Hematopoietic multipotent progenitor cell treated with erythropoietin and hydrocortisone succinate and interleukin-3 and kit ligand, for 17 days (in vitro differentiated cells): ENCODE data around the gene HSPA6.
"Not testable (repeated sequence)": the region's sequence is repeated elsewhere in the genome, so short reads cannot be mapped to it uniquely, and the experiment has no call there.

ENCODE experiments used
- DNase-seq: peaks from one replicate; pipeline ENCODE4 v3.0.0-alpha.2; 2015; ENCODE audit warnings: low spot score

Gene HSPA6

DNA sequence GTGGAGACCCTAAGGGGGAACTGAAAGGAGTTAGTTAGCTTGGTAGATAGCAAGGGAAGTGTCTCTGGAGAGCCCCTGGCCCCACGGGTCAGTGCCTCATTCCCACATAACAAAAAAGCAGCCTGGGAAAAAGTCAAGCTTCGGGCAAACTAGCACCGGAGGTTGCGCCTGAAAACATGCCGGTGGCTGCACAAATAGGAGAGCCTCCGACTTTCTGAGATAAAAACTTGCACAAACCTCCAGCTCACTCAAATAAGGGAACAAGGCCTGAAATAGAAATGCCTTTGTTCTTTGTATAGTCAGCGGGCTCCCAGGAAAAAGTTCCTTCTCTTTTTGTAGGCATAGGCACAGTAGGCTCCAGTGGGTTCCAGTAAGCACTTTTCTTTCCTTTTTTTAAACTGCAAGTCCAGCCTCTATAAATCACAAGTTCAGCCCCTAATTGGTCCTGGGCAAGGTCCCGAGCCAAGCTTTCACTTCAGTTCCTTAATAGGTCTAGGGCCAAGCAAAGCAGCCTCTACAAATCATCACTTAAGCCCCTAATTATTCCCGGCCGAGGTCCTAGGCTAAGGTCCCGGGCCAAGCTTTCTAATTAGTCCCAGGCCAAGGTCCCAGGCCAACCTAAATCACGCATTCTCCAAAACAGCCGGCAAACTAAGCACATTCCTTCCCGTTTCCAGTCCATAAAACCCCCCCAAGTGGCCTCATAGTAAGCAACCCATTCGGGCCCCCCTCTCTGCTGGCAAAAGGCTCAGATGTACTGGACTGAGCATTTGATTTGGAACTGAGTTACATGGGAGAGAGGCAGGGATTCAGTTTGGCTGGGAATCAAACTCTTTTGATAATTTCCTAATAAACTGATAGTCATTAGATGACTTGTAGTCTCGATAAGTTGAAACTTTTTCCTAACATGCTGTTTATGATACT, 8.6 kb downstream of the HSPA6 start:
- not testable (repeated sequence) for DNase-seq

DNA sequence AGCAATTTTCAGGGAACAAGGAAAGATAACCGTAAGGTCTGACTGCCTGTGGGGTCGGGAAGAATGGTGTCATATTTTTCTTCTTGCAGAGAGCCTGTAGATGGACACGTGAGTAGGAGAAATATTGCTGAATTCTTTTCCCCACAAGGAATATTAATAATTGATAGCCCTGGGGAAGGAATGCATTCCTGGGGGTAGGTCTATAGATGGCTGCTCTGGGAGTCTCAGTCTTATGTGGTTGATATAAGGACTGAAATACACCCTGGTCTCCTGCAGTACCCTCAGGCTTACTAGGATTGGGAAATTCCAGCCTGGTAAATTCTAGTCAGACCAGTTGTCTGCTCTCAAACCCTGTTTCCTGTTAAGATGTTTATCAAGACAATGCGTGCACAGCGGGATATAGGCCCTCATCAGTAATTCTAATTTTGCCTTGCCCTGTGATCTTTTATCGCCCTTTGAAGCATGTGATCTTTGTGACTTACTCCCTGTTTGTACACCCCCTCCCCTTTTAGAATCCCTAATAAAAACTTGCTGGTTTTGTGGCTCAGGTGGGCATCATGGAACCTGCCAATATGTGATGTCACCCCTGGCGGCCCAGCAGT, 12.8 kb downstream of the HSPA6 start:
- not testable (repeated sequence) for DNase-seq

- not testable (repeated sequence) for DNase-seq
Observed at GRCh38 chr1:161538925-161539479, 14.7 kb downstream of the HSPA6 start.

DNA sequence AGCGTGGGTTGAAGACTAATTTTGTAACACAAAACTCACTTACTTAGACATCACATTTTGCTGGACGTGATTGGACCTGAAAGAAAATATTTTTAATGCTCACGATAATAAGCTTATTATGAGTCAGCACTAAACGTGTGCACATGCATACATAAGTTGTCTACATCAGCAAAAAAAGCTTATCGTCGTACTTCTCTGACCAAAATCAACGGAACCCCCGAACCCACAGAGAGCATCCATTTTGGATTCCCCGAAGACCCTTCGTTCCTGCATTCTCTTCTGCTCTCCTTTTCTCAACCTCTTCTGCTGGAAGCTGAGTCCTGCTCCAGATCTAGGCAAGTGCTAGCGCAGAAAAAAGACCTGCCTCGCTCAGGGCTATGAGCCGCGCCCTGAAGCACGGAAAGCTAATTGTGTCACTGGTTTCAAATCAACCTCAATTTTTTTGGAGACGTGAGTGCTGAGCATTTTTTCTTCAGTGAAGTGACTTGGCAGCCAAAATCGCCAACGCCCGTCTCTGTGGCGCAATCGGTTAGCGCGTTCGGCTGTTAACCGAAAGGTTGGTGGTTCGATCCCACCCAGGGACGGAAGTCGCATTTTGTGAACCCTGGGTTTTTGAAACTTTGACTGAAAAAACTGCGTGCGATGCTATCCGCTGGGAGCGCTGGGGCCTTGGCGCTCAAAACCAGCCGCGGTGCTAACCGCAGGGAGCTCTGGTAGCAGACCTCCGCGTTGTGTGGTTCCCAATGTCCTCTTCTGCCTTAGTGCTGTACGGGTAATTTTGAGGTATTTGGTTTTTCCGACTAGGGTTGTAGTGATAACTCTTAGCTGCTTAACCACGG, 15.6 kb downstream of the HSPA6 start:
- peak; percentile 91 for DNase-seq

DNA sequence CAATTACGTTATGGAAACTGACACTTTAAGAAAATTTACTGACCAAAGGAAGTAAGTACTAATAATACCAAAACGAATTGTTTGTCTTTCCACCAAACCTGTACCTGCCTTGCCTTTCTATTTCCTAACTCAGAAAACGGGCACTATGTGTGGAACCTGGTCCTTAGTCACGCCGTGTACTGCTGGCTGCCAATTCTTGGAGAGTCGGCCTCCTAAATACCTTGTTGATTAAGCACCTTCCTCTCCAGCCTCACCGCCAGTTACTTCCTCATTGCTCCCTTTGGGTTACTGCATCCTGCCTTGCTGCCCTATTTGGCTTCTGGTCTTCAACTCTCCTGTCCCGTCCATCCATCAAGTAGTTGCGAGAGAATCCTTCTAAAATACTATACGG, 16.2 kb downstream of the HSPA6 start:
- peak; percentile 70 for DNase-seq

DNA sequence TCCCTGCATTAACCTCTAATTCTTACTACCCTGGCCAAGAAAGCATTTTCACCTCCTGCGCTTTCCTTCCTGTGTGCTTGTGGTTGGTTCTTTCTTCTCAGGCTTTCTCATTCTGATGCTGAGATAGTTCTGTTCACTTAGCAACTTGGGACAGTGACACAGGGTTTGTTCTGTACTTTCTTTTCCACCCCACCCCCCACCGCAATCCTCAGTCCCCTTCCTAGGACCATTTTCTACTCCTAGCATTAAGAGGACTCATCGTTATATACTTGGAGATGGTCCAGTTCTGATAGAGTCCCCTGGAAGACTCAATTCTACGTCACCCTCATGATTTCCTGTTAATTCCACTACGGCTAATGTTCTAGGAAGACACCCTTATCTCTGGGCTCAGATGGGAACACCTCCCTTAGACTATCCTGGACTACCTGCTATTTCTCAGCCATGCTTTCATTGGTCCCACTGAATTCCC, 17.8 kb downstream of the HSPA6 start:
- DNase-seq = peak; percentile 53

- peak; percentile 28 for DNase-seq
Observed at GRCh38 chr1:161543125-161543524, 18.8 kb downstream of the HSPA6 start.

- peak; percentile 37 for DNase-seq
Observed at GRCh38 chr1:161545005-161545731, 20.8 kb downstream of the HSPA6 start.

- not testable (repeated sequence) for DNase-seq
Observed at GRCh38 chr1:161547995-161548741, 23.8 kb downstream of the HSPA6 start.

DNA sequence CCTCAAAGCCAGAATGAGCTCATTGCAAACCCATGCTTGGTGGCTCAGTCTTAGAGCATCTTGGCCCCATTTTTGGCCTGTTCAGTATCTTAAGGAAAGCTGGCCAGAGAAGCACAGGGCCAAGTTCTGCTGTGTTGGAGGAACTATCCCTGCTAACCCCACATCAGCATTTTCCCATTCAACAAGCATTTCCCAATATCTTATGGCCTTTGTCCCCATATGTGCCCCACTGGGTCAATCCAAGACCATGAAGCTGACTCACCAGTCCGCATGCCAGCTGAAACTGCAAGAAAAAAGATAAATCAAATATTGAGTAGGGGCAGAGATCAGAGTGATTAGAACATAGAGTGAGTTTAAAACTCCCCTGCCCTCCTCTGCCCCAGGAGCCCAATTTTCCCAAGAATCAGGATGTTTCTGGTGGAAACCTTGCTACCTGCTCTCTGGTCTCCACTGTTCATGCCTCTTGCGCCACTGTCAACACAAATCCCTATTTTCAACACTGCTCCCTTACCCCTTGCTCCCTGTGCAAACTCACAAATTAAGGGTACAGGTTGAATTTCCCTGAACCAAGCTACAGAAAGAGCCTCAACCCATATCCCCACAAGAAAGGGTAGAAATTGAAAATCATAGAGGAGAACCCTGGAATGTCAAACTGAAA, 24.5 kb downstream of the HSPA6 start:
- not testable (repeated sequence) for DNase-seq

DNA sequence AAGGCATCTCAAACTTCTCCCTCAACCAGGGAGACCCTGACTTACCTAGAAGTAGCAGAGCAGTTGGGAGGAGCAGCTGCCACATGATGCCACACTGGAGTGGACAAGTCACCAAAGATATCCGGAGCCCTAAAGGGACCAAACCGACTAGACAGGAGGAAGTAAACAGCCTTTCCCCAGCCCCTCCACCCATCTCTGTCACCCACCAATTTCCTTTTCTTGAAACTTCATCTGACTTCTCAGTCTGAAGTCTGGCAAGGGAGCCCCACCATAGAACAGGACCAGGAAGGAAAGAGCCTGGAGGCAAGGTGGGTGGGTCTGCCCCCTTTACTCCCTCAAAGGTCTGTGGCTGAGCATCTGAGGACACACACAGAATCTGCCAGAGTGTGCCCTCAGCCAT, 25.3 kb downstream of the HSPA6 start, which contains the start of gene FCGR3A:
FCGR3A (minus strand) TSS at position 167 of the 400 bp plus-strand sequence; CDS start at position 85, 82 bp downstream.
- DNase-seq = no peak

GRCh38 chr1:161550942-161551341, 26.6 kb downstream of the HSPA6 start:
- DNase-seq = not testable (repeated sequence)

DNA sequence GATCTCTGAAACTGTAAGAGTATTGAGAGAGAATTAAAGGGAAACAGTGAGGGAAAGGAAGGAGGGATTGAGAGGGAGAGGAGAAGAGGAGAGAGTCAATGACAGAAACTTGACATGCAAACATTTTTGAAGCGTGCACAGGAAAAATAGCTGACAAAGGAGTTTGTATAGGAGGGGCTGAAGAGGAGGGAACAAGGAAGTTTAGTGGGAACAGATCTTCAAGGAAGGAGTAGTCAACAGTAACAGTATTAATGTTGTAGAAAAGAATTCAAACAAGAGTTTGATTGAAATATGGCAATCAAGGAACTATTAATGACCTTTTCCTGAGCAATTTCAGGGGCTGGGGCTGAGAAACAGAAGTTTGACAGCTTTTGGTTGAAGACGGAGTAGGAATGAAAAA, 29.3 kb downstream of the HSPA6 start:
- DNase-seq = not testable (repeated sequence)

GRCh38 chr1:161554340-161554739, 30.0 kb downstream of the HSPA6 start:
- not testable (repeated sequence) for DNase-seq

- DNase-seq = not testable (repeated sequence)
Observed at GRCh38 chr1:161554815-161555417, 30.6 kb downstream of the HSPA6 start.

- peak; percentile 29 for DNase-seq
Observed at GRCh38 chr1:161556143-161556542, 31.8 kb downstream of the HSPA6 start.

DNA sequence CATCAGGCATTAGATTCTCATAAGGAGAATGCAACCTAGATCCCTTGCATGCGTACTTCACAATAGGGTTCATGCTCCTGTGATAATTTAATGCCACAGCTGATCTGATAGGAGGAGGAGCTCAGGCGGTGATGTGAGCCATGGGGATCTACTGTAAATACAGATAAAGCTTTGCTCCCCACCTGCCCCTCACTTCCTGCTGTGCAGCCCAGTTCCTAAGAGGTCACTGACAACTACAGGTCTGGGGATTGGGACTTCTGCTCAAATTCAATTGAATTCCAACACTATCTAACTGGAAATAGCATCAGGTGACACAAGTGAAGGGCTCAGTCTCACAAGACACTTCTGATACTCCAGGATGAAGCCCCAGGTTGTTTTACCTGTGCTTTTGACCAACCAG, 32.6 kb downstream of the HSPA6 start:
- DNase-seq = not testable (repeated sequence)

- peak; percentile 64 for DNase-seq
Observed at GRCh38 chr1:161557506-161558450, 33.4 kb downstream of the HSPA6 start.
